Measurements from ENCODE around the gene DMC1. TPM values are rescaled to one million over a fixed set of nuclear protein-coding genes. Genes with fewer than 3 reads are reported as not detected.

DMC1 gene
- total and polyA plus RNA-seq, 2 of the 13 experiments (the other 11 are each of a cell fraction or from before 2014, with no cell fraction given) = 0.82 TPM; not detected in 1

- ATAC-seq (no peak), DNase-seq (ENCODE audit: low spot score) (no peak), FAIRE-seq (no peak)
- TF ChIP-seq REPIN1 (CRISPR knock-in tag; IDR thresholded peaks at IDR 0.05; ENCODE audit: borderline replicate concordance, low read depth) (no peak), MAZ (IDR thresholded peaks at IDR 0.05; ENCODE audit: borderline replicate concordance, low read depth, low read length) (no peak), MAZ (CRISPR knock-in tag; IDR thresholded peaks at IDR 0.05; ENCODE audit: low read depth) (no peak), ZNF460 (CRISPR knock-in tag; IDR thresholded peaks at IDR 0.05; ENCODE audit: borderline replicate concordance) (no peak), AKAP8 (CRISPR knock-in tag; IDR thresholded peaks at IDR 0.05) (no peak), PRPF4 (IDR thresholded peaks at IDR 0.05; ENCODE audit: low read depth, low read length, poor library complexity, severe bottlenecking) (no peak), ERF (CRISPR knock-in tag; IDR thresholded peaks at IDR 0.05) (no peak), PBX3 (CRISPR knock-in tag; IDR thresholded peaks at IDR 0.05; ENCODE audit: borderline replicate concordance) (no peak), ZNF260 (CRISPR knock-in tag; IDR thresholded peaks at IDR 0.05; ENCODE audit: borderline replicate concordance, low read depth) (no peak), ZSCAN9 (CRISPR knock-in tag; IDR thresholded peaks at IDR 0.05; ENCODE audit: borderline replicate concordance) (no peak), UBTF (CRISPR knock-in tag; IDR thresholded peaks at IDR 0.05) (no peak), ZNF343 (CRISPR knock-in tag; IDR thresholded peaks at IDR 0.05) (no peak), GTF3A (CRISPR knock-in tag; conservative IDR thresholded peaks at IDR 0.05) (no peak), NFYB (CRISPR knock-in tag; IDR thresholded peaks at IDR 0.05) (no peak), ZMYM3 (CRISPR knock-in tag; IDR thresholded peaks at IDR 0.05) (no peak), ZBTB21 (CRISPR knock-in tag; IDR thresholded peaks at IDR 0.05) (no peak), ZNF512B (CRISPR knock-in tag; IDR thresholded peaks at IDR 0.05; ENCODE audit: borderline replicate concordance) (no peak), FOXO4 (CRISPR knock-in tag; conservative IDR thresholded peaks at IDR 0.05) (no peak)
- no peak overlapping the region for H3K9ac ChIP-seq (ENCODE audit: insufficient read depth, low read depth, low read length)
- no TSS peak for BruUV-seq (replicated peaks)
- H3K27me3 ChIP-seq (ENCODE audit: control insufficient read depth in 1 of 2, insufficient read depth in 2 of 2, low read length in 2 of 2) = no peaks in the 10 kb centered on the region
- WGBS (ENCODE audit: low lambda C conversion rate) = 76% methylated on average over 2 of the region's 2 CpGs
- no peaks in the 10 kb centered on the region for H4K20me1 ChIP-seq (ENCODE audit: insufficient read depth, low read length)
- in situ Hi-C loops (cut with HindIII; ENCODE audit: extremely low pct_ligation_motif_present, low pct_unique_long_range_greater_than_20kb) (no loop called here), intact Hi-C loops (cut with micrococcal nuclease; ENCODE audit: unreplicated experiment) (no loop called here)
- H3K79me2 ChIP-seq (ENCODE audit: insufficient read depth, low read length) = no peaks in the 10 kb centered on the region
- H3K36me3 ChIP-seq (replicated peaks in 1 of 2; ENCODE audit: control insufficient read depth in 1 of 2, insufficient read depth in 2 of 2, low read length in 2 of 2) = no peaks in the 10 kb centered on the region
- POLR2A ChIA-PET = no interaction called here
- no peak overlapping the region for H3K4me2 ChIP-seq (ENCODE audit: low read depth, low read length)
- CTCF ChIA-PET (ENCODE audit: low intra/inter-chr PET ratio, low total read pairs) = no interaction called here
- H3K27ac ChIP-seq (ENCODE audit: extremely low read length, insufficient read depth, low read length) = no peak overlapping the region
- peaks cover 22% of the 10 kb centered on the region for H3K4me1 ChIP-seq (ENCODE audit: insufficient read depth, low read length)
- no peaks in the 10 kb centered on the region for H3K9me3 ChIP-seq (ENCODE audit: low read length)
- H3K4me3 ChIP-seq (replicated peaks in 1 of 3; ENCODE audit: insufficient read depth in 1 of 3, low read depth in 2 of 3, low read length in 3 of 3) = no peak overlapping the region
- H2AFZ ChIP-seq (ENCODE audit: low read length) = no peak overlapping the region
These were observed 48.7 kb upstream of the DMC1 start for GRCh38 chr22:38618682-38619081.
